HL-60 (cell line): Measurements from ENCODE around the gene EPC1.
"Not testable (repeated sequence)": the region's sequence is repeated elsewhere in the genome, so short reads cannot be mapped to it uniquely, and the experiment has no call there.

Source experiments
- DNase-seq, 2 experiments: peaks; one replicate each; pipeline ENCODE4 v3.0.0-alpha.2; 2010 to 2020; ENCODE audit warnings: low read depth in 1 of 2, low spot score in 1 of 2
- H3K27ac ChIP-seq: fragments of 250-450 bp; sonication (Bioruptor Pico); replicated peaks from 2 replicates; pipeline ENCODE4 v1.5.1; 2020; ENCODE audit warnings: mild to moderate bottlenecking, moderate library complexity
- H3K27me3 ChIP-seq: fragments of 250-450 bp; sonication (Bioruptor Pico); 2 replicates; pipeline ENCODE4 v1.5.1; 2021; ENCODE audit warnings: mild to moderate bottlenecking, moderate library complexity; ENCODE audit not compliant: insufficient read depth, poor library complexity, severe bottlenecking
- H3K4me3 ChIP-seq: replicated peaks from 2 replicates; pipeline ENCODE4 v1.5.1; 2011; ENCODE audit warnings: mild to moderate bottlenecking, control low read depth, low read length; ENCODE audit not compliant: insufficient read depth
- CTCF ChIP-seq: IDR thresholded peaks from one replicate; pipeline ENCODE4 v1.5.1; 2011; ENCODE audit warnings: low read length, control low read depth, inconsistent platforms; ENCODE audit not compliant: insufficient read depth
- GABPA ChIP-seq: IDR thresholded peaks from 2 replicates; pipeline ENCODE4 v1.6.1; 2012; ENCODE audit warnings: low read depth
- POLR2AphosphoS5 ChIP-seq: IDR thresholded peaks from 2 replicates; pipeline ENCODE4 v1.6.1; 2012; ENCODE audit warnings: low read depth
- REST ChIP-seq: IDR thresholded peaks from 2 replicates; pipeline ENCODE4 v1.6.1; 2012; ENCODE audit warnings: low read depth; ENCODE audit not compliant: insufficient replicate concordance
- SPI1 ChIP-seq: IDR thresholded peaks from 2 replicates; pipeline ENCODE4 v1.6.1; 2012; ENCODE audit warnings: low read depth, mild to moderate bottlenecking, borderline replicate concordance

EPC1 gene

GRCh38 chr10:32360241-32360640, 13.3 kb upstream of the EPC1 start:
- Histone ChIP-seq H3K27ac (no peak overlapping the region), H3K4me3 (no peak overlapping the region), H3K27me3 (no peaks in the 10 kb centered on the region)
- no peak for DNase-seq
- no peak for TF ChIP-seq SPI1
- TF ChIP-seq POLR2AphosphoS5: no peak
- TF ChIP-seq REST: no peak
- no peak for TF ChIP-seq CTCF
- no peak for TF ChIP-seq GABPA

GRCh38 chr10:32357056-32357735, 10.2 kb upstream of the EPC1 start:
- no peak overlapping the region for H3K4me3 ChIP-seq
- H3K27ac ChIP-seq: no peak overlapping the region
- no peak for DNase-seq
- TF ChIP-seq GABPA (no peak), SPI1 (no peak), REST (no peak), CTCF (no peak)
- no peaks in the 10 kb centered on the region for H3K27me3 ChIP-seq

- not testable (repeated sequence) for H3K27ac ChIP-seq
Measured at GRCh38 chr10:32354690-32355089, 7.7 kb upstream of the EPC1 start.

GRCh38 chr10:32350811-32351350, 3.9 kb upstream of the EPC1 start:
- Histone ChIP-seq H3K27me3 (no peaks in the 10 kb centered on the region), H3K4me3 (no peak overlapping the region), H3K27ac (no peak overlapping the region)
- DNase-seq: no peak
- TF ChIP-seq SPI1: no peak
- no peak for TF ChIP-seq GABPA
- TF ChIP-seq REST: no peak

More at GRCh38 chr10:32354690-32355089, 7.7 kb upstream of the EPC1 start:
- H3K4me3 ChIP-seq, H3K27me3 ChIP-seq, DNase-seq: not testable (repeated sequence)
